ENCODE data around the gene ITGA1. TPM values are rescaled to one million over a fixed set of nuclear protein-coding genes. Genes with fewer than 3 reads are reported as not detected.
"Not testable (repeated sequence)": the region's sequence is repeated elsewhere in the genome, so short reads cannot be mapped to it uniquely, and the experiment has no call there.

Gene ITGA1
- total RNA-seq, 1 donor from 2014 or later, result 49.4 TPM

DNA sequence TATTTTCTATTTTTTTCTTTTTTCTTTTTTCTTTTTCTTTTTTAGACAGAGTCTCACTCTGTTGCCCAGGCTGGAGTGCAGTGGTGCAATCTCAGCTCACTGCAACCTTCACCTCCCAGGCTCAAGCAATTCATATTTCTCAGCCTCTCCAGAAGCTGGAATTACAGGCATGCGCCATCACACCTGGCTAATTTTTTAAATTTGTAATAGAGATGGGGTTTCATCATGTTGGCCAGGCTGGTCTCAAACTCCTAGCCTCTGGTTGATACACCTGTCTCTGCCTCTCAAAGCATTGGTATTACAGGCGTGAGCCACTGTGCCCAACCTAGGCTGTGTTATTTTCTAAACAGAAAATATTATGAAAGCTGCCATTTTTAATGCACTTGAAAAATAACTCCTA lies 78.3 kb downstream of the ITGA1 start:
- not testable (repeated sequence) for DNase-seq

DNA sequence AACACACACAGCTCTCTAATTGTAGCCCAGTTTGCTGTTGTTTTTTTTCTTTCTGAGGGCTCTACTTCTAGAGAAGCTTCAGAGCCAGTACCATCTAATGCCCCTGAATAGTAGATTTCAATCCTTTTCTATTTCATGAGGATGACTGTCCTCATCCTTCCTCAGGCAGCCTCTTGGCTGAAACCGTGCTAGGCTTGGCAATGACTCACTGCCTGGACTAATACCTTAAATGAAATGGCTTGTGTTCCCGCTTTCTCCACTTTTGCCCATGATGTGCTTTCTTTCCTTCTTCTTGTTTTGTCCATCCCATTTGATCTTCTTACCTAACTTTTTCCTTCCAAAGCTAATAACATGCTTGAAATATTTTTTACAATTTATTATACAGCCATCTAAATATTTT lies 80.1 kb downstream of the ITGA1 start:
- DNase-seq, result no peak

DNA sequence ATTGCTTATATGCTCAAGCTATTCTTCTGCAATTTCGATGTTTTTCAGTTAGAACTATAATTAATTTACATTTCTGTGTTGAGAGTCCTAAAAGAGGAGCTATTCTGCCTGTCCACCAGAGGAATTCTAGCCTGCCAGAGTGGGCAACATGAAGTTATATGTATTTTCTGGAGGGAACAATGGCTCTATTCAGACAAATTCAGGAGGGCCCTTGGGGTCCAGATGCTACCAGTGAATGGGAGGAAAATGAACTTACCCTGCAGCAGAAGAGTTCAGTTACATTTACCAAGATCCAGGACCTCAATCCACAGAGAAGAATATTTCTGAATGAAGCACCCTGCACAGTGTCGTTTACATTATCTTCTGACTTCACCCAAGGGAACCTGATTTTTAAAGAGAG lies 80.7 kb downstream of the ITGA1 start:
- peak; percentile 22 for DNase-seq

DNA sequence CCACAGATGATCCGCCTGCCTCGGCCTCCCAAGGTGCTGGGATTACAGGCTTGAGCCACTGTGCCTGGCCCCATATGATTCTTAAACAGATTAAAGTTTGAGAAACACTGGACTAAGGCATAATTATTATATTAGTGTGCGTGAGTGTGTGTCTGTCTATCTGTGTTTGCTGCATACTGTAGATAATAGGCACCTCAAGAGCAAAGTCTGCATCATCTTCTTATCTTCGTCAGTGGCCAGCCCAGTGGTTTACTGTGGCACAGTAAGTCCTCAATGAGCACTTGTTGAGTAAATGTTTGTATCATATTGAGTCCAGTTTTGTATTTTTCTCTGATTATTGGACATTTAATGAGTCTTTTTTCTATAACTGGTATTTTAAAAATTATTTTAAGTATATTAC lies 81.7 kb downstream of the ITGA1 start:
- no peak for DNase-seq

DNA sequence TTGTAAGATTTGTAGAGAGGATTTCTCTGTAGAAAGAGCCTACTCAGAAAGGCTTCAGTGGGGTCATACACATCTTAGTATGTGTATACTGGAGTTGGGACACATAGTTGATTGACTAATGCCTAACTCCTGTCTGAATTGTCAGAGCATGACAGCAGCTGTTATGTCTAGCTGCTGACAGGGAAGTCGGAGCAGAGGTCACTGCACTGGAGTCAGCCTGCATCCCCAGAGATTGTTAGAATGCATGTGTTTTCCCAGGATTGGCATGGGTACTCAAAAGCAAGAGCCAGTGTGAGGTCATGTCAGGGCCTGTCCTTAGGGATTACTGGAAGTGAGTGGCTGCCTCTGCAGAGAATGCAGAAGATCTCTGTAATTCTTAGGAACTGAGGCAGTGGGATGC lies 82.7 kb downstream of the ITGA1 start:
- DNase-seq, result peak; percentile 28

DNA sequence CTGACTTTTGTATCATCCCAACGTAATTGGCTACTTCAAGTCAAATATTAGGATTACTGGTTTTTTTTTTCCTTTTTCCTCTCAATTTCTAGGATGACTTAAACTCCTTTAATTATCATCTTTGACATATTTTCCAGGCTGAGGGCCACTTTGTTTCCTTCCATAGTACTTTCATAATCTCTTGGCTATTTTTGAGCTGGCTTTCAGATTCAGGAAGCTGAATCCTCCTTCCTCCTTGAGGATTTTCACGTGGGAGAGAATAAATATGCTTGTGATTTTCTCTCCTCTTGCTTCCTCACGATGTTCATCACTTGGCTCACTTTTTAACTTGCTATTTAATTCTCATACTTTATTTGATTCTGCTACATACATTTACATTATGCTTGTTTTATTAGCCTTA lies 88.1 kb downstream of the ITGA1 start:
- no peak for DNase-seq

DNA sequence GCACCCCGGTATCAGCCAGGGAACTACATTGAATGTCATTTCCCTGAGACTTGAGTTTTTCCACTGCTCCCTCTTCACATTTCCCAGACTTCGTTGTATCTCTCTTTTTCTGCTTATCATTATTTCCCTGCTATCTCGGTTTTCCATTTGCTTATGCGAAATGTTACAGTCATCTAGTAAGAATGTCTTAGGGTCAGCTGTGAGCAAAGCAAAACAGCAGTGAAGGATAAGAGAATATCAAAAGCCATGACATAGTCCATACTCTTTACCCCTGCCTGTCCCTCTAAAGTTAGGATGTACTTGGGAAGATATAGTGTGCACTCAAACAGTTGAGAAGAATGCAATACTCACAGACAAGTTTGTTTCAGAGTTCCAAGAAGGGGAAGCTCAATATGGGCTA lies 88.7 kb downstream of the ITGA1 start:
- no peak for DNase-seq

DNA sequence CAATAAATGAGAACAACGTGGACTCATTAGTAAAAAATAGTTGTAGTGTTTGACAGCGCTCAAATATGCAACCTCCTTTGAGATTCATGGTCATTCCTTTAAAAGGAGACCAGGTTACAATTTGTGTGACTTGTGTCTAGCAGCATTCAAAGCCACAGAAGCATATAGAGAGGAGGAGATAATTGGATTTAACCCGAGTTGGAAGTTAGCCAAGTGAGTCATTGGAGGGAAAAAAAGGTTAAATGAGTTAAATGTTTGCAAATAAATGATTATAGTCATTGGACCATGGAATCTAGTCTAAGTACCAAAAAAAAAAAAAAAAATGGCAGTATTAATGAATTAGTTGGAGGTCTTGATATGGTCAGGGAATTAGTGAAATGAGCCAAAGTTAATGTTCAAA lies 90.9 kb downstream of the ITGA1 start:
- no peak for DNase-seq

DNA sequence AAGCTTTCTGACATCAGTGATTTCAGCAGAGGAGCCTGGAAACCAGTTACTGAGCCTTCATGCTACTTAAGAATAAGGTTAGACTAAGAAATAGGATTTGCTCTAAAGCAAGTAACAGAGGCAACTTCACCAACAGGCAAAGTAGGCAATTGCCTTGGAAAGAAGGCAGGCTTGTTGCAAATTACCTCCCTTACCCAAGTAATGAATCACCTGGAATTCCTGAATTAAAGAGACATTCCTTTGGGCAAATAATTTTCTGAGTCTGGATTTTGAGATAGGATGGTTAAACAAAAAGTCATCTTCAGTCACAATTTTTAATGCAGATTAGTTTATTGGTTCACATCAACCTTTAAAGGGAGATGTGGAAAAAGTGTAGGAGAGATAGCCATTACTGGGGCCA lies 92.8 kb downstream of the ITGA1 start:
- DNase-seq, result no peak

DNA sequence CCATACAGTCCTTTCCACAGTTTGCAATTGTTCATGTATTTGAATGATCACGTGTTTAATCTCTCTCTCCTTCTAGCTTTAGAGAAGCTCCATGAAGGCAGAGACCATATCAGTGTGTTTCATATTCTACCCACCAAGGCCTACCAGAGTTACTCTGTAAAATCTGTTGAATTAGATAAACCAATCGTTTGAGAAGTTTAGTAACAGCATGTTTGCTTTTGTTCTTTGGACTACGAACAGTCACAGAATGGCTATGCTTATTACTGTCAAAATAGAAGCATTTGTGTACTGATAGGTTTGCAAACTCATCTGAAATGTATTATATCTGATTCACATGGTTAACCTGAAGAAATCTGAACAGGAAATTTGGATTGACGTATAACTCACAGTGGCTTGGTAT lies 93.8 kb downstream of the ITGA1 start:
- DNase-seq, result no peak

DNA sequence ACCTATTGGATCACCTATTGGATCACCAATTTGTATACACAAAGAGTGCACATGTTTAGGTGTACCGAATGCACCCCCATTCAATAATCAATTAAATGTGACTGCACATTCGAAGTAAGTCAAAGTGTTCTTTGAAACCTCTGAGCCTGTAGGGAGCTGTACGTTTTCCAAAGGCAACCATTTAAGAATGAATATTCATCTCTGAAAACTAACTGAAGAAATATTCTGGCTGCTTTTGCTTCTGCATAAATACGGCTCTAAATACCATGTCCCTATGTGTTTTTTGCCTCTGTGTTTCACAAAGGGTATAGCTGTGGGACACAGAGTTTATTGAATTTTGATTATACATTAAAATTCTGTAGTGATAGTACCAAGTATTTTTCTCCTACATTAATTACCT lies 95.4 kb downstream of the ITGA1 start:
- DNase-seq, result no peak

DNA sequence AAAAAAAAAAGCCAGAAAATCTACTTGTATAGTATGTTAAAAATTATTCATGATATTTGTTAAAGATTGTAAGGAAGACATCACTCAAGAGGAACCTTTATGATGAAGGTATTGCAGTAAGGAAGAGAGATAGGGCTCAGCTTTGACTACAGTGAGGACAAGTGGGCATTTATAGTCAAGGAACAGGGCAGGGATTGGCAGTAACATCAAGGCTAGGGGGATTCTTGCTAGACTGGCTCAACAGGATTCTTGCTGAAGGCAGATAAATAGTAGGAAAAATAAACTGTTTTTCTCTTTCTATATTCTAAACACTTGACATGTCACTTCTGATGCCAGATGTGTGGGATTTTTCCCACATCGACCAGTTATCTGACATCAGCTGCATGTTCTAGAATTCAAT lies 96.7 kb downstream of the ITGA1 start:
- no peak for DNase-seq

DNA sequence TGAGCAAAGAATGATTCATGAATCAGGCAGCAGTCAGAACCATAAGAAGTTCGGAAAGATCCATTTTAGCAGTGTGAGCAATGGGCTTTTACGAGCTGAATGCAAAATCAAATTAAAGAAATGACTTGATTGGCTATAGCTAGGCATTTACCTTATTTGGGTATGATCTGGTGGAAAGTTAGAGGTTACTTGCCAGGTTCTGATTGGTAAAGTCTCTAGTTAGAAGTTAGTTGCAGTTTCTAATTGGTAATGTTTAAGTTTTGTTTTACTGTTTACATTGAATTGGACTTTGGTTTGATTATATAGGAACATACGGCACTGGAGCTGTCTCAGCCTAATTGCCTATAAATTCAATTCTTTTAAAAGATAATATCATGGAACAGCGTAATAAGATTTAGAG lies 97.9 kb downstream of the ITGA1 start:
- no peak for DNase-seq

DNA sequence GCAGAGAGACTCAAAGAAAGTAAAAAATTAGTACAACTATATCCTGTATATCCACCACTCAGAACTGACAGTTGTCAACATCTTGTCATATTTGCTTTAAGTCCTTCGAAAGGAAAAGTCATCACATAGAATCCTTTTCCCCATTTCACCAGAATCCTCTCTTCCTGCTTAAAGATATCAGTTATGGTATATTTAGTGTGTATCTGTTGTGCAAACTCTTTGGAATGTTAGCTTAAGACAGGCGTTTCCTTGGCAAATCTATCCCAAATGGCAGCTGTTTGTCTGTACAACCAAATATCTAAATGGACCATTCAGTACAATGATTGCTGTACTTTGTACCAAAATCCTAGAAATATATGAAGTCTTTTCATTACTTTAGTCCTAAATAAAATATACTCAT lies 98.5 kb downstream of the ITGA1 start:
- DNase-seq, result peak; percentile 28

DNA sequence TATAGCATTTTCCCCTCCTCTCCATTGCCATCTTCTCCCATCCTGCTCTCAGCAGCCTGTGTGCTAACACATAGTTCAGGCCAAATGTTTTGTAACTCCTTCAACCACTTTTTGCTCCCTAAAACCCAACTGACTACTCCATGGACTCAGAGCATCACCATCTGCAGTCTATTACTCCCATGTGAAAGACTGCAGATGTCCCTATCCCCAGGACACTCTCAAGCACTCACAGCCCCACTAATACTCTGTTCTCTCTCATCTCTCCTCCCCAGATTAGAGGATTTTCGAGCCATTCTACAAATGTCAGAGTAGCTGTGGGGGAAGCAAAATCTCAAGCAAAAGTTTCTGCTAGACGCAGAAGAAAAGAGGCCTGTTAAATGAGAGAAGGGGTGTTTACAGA lies 99.3 kb downstream of the ITGA1 start:
- no peak for DNase-seq

DNA sequence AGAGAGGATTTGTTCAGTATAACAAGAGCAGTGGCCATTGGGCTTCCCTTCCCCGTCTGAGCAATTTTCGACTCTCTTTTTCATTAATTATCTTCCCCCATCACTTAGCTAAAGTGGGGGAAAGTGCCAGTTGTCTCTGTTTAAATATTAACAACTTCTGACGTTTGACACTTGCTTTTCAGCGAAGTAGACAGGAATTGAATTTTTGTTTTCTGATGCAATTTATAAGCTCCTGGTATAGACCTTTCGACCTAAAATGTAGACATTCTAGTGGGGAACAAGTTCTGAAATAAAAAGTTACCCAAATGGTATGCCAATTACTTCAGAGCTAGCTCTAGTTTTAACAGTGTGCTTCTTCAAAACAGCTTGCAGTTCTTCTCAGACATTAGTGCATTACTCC lies 100.6 kb downstream of the ITGA1 start:
- no peak for DNase-seq

DNA sequence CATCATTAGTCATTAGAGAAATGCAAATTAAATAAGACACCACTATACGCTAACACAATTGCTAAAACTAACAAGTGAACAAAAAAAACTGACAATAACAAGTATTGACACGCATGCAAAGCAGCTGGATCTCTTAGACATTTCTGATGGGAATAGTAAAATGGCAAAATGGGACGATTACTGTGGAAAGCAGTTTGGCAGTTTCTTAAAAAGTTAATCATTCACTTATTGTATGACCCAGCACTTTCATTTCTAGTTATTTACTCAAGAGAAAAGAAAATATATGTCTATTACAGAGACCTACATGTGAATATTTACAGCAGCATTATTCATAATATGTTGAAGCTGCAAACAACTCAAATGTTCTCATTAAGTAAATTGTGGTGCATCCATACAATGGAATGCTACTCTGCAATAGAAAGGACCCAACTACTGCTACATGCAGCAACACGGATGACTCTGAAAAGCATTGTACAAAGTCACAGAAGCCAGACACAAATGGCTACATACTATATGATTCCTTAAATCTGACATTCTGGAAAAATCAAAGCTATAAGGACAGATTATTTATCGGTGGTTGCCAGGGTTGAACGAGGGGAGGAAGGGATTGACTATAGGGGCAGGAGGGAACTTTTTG lies 104.6 kb downstream of the ITGA1 start:
- no peak for DNase-seq

DNA sequence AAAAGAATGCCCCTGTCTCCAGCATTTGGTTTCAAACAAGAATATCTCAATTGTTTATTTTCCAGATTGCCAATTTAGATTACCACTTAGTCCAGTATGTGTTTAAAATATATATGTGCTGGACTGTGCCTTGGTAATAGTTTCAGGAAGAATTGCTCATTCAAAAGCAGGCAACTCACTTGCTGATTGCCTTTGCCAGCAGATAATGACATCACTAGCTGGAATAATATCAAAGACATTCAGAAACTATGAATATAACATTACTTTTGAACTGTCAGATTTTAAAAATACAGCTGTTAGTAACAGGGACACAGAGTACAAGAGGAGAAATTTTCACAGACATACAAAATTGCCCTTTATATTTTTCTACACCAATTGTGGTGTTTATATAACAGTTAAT lies 105.4 kb downstream of the ITGA1 start:
- peak; percentile 73 for DNase-seq

DNA sequence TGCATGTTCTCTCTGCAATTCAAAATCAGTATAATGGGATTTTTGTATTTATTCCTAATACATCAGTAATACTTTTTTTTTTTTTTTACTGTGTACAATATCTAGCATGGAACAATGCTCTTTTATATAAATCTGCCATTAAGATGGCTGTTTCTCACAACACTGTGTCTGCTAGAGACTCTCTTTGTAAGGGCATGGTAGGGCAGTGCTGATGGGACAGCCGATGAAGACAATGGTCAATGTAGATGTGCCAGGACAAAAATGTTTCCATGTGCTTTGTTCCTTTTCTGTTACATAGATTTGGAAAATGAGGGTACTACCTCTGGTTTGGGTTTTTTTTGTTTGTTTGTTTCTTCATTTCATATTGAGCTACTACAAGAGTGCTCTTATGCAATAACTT lies 106.1 kb downstream of the ITGA1 start:
- no peak for DNase-seq

DNA sequence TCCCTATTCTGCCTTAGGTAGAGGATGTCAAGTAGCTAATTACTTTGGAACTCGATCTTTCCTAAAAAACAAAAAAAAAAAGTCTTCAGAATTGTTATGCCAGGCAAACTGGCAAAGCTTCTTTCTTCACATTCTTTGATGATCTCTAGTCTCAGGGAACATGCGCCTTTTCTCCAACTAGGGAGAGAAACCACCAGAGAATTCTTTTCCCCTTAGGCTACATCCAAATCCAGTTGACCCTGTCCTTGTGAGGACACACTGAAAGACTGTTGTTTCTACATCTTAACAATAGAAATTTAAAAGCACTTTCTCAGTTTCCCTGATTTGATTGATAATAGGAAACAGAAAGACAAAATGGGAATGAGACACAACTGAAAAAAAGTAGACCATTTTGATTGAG lies 106.7 kb downstream of the ITGA1 start:
- no peak for DNase-seq

DNA sequence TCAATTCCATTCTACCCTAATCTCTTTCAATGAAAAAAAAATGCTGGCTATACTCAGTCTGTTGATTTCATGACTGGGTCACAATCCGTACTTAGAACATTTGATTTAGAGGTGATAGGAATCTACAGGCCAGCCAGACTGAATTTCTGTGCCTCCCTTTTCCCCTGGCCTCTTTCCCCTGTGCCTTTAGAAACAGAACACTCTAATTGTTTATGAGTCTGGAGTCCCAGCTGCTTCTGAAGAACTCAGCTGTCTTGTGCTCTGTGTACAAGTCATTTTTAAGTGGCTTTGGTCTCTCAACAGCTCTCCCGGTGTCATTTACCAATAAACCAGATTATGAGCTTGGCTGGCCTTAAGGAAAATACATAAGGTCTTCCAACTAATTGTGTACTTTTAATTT lies 107.4 kb downstream of the ITGA1 start:
- DNase-seq, result peak; percentile 83

DNA sequence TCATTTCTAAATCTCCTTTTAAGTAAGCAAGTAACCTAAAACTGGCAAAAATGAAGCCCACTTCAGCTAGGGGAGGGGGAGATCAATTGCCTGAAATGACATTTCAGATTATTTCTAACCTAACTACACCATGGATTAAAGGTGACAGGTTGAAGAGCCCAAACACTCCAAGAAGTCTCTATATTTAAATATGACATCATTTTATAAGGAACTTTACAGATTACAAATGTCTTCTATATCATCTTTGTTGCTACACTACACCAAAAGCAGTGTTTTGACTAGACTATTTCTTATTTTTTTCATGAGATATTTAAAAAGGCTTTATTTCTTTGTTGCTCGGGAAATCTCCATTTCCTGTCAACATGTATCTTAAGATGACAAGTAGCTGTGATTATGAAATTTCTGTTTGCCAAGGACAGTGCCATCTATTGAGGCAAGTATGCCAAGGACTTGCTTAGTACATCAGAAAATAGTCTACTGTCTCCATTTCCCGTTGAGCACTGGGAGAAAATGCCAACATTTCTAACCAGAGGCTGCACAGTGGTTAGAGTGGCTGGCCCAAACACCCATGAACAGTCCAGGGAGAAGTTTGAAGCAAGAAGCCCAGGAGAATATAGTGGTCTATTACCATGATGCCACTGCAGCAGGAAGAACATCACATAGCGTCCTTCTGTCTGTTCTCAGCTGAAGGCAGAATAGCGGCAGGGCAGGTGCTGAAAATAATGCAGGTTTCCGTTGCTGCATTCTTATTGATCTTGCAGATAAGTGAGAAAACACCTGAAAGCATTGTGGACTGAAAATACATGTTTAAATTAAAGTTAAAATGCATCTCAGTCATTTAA lies 108.1 kb downstream of the ITGA1 start:
- DNase-seq, result no peak

DNA sequence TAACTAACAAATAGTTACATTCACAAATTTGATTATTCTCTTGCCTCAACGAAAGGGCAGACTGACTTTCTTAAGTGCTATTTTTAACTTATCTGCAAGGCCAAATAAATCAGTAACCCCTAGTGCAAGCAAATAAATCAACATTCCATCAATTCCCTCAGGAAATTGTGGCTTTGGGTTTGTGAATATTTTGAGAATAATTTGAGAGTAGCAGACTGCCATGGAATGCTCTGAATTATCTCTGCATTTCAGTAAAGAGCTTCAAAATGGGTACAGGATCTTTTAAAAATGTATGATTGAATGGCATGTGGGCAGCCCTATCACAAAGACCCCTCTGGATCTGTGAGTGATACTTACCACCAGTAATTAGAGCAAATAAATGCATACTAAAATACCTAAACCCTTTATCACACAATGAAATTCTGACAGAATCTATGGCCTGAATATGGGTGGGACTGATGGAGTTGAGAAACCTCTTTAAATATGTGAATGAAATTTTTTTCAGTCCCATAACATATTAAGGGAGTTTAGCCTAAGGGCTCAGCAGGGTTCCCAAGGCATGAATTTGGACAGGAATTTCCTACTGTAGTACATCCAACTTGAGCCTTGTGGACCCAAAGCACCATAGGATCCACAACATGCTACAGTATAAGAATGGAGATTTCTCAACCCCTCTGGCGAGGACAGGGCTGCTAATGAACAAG lies 109.0 kb downstream of the ITGA1 start:
- no peak for DNase-seq

DNA sequence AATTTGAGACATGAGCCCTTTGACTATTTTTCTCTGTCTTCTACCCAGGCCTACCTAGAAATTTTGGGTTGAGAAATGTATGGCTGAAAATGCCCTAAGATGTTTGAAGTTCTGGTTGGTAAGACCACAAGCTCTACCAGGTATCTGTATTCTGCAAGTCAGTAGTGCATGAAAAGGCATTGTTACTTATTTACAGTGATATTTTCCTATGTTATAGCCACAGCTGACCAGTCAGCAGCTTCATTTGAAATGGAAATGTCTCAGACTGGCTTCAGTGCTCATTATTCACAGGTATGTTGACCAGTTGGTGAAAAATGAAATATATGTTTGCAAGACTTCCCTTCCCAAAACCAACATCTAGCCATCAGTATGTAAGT lies 109.5 kb downstream of the ITGA1 start:
- DNase-seq, result no peak

Data from tongue (tissue), 2 donors.